IPS-NIHi7 (cell line): ENCODE measurements around the gene AP4S1.

Experiments used
- DNase-seq: peaks from one replicate; pipeline ENCODE4 v3.0.0; 2012; ENCODE audit warnings: mixed read lengths; ENCODE audit errors: extremely low spot score

AP4S1 gene

GRCh38 chr14:31006703-31007102 is 18.7 kb upstream of the AP4S1 start:
- no peak for DNase-seq

DNA sequence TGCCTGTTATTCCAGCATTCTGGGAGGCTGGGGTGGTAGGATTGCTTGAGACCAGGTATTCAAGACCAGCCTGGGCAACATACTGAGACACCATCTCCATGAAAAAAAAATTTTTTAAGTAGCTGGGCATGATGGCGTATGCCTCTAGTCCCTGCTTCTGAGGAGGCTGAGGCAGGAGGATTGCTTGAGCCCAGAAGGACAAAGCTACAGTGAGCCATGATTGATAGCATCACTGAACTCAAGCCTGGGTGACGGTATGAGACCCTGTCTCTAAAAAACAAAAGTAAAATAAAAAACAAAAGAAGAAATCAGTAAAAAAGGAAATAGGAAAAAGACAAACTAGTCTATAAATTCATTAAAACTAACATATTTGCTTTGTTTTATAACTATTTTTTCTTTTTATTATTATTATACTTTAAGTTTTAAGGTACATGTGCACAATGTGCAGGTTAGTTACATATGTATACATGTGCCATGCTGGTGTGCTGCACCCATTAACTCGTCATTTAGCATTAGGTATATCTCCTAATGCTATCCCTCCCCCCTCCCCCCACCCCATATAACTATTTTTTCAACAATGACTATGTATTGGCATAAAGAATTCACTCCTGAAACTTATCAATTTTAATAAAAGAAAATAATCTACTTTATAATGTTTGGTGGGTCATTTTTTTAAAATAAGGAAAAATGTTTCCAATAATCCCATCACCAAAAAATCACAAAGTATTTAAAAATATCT is 15.4 kb upstream of the AP4S1 start:
- no peak for DNase-seq

GRCh38 chr14:31010935-31011334 is 14.5 kb upstream of the AP4S1 start:
- DNase-seq, result no peak

DNA sequence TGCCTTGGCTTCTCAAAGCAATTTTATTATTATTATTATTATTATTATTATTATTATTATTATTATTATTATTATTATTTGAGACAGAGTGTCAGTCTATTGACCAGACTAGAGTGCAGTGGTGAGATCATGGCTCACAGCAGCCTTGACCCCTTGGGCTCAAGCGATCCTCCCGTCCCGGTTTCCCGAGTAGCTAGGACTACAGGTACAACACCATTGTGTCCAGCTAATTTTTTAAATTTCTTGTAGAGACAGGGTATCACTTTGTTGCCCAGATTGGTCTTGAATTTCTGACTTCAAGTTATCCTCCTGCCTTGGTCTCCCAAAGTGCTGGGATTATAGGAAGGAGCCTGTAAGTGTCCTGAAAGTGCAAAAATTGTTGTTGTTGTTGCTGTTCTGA is 11.6 kb upstream of the AP4S1 start:
- DNase-seq, result no peak

DNA sequence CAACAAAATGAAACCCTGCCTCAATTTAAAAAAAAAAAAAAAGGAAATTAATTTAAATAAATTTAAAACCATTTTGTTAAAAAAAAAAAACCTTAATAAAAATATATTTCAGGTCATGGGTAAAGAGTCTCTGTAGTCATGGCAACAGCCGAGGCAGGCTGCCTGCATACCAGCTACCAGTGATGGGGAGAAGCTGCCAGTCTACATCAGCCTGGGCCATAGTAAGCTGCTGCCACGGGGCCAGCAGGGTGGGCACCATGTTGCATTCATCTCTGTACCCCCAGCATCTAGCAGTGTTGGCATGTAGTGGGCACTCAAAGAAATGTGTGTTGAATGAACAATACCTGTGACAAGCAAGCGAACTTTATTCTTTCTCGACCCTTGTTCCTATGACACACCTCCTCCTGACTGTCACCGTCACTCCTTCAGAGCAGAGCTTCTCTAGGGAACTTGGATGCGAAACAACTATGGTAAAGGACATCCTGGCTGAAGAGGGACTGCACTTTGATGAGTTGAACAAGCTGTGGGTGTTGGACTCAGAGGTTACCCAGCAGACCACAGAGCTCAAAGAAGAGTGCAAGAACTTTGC is 7.3 kb upstream of the AP4S1 start:
- no peak for DNase-seq

DNA sequence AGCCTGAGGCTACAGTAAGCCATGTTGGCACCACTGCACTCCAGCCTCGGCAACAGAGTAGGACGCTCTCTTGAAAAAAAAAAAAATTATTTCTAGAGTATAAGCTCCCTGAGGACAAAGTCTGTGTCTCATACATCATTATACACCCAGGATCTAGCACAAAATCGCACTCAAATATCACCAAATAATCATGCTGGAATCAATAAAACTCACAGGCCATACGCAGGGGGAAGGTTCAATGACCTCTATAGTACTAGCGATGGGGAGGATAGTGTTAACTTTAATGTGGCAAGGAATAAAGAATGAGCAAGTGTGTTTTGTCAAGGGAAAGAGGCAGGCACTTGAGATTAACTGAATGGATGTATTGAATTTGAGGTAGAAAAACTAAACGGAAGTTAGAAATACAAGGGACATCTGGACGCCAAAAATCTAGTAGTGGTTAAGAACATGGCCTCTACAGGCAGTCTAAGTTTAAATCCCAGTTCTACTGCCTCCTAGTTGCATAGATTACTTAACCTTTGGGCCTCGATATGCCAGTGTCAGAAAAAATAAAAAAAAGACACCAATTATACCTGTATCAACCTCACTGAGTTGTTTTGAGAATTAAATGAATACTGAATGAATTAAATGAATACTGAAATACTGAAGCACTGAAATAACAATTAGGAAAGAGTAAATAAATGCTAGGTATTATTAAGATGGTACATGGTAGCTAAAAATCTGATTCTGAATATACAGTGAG is 4.4 kb upstream of the AP4S1 start:
- DNase-seq, result no peak

DNA sequence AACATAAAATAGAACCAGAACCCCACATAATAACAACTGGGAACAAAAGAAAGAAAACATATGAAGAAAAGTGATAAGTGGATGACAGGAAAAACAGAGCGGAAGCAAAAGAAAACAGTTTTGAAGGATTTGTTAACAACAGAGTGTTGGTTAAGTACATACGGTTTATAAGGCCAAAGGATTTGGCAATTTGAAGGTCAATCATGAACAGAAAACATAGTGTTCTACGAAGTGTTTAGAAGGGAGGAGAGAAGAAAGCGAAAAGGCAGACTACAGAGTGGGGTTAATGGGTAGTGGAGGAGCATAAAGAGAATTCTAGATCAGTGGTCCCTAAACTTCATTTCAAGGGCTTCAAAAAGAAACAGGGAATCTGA is 3.9 kb upstream of the AP4S1 start:
- DNase-seq, result no peak

DNA sequence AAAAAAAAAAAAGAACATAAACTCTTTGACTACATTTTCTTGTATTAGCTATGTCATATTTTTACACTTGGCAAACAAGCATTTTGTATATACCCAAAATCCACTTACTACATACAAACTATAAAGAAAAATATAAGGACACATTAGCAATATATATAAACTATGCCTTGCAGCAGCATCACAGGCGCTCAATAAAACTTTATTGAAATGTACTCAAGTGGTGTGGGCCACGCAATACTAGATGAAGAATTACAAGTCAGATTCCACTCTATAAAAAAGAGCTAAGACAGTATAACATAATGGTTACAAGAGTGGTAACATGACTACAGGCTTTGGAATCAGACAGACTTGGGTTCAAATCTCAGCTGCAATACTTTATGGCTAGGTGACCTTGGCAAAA is 3.1 kb upstream of the AP4S1 start:
- no peak for DNase-seq

DNA sequence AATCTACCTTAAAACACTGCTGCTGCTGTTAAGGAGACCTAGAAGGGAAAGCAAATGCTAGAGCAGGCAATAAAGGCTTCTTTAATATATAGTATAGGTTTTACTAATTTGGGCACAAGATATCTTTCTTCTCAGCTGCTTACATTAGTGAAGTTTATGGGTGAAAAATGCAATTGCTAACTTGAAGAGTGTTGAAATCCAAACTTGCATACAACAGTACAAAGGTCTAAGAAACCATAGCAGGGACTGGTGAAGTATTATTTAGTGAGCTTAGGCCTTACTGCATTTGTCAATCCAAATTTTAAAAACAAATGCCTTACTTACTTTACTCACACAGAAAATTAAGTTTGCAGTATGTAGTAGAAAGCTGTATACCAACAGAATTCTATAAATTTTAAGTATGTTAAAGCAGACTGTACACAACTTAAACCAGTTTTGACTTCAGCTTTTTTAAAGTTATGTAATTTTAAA is 1.4 kb upstream of the AP4S1 start:
- DNase-seq, result no peak

DNA sequence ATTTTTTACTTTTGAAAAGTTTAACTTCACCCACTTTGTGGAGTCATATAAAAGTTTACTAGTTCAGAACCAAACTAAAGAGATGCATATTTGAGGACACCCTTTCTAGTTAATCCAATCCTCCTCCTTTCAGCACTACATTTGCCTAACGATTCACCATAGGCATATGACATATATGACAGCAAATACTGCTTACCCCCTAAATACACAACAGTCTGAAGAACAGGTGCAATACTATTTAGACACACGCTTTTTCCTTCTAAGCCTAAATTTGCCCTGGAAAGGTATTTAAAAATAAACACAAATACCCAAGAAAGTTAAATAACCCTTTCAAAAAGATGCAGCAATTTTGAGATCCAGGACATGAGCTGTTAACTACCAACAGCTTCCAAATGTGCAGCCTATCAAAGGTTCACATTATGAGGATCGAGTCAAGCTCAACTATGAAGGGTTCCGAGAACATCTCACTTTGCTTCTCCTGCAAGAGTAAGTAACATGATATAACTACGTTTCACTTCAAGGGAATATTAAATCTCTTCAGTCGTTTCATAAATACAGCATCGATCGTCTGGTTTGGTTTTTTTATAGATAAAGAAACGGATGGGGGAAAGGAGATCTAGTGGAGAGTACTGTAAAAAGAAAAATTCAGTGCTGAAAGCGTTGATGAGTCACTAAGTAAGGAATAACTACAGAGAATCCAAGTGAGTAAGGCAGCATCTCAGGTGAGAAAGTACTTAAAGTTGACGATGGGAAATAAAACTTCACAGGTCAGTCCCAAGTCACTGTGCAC is 677 bp upstream of the AP4S1 start:
- DNase-seq, result no peak

DNA sequence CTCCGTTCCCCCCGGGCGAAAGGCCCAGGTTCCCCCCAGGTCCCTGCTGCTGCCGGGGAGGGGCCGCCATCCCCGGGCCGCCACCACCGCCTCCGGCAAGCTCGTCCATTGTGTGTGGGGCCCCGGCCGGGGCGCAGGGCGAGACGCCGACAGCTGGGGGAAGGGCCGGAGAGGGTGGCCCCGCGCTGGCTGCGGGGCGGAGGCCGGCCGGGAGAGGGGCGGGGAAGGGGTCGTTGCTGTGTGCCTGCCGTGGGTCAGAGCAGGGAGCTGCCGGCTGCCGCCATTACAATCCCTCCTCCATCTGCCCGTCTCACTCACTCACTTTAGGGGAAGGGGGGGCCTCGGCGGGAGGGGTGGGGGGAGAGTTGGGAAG is 614 bp downstream of the AP4S1 start, which contains the start of gene STRN3:
TSS of gene STRN3 (minus strand) at position 303 of the 373 bp plus-strand sequence. CDS start at position 109, 194 bp downstream.
- DNase-seq, result no peak

GRCh38 chr14:31026450-31027235 is 1.2 kb downstream of the AP4S1 start:
- peak; percentile 95 for DNase-seq

DNA sequence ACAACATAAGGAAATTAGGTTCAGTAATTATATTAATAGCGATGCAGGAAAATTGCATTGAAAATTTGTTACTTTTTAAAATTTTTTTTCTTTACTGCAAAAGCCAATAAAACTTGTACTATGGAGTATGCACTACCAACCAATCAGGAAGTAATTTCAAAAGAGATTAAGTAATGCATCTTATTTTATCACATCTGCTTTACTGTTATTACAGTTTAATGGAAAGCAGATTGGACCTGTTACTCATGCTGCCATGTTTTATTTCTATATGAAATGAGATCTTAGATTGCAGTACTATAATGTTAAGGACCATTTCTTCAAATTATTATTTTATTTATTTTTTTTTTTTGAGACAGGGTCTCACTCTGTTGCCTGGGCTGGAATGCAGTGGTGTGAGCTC is 2.4 kb downstream of the AP4S1 start:
- no peak for DNase-seq

DNA sequence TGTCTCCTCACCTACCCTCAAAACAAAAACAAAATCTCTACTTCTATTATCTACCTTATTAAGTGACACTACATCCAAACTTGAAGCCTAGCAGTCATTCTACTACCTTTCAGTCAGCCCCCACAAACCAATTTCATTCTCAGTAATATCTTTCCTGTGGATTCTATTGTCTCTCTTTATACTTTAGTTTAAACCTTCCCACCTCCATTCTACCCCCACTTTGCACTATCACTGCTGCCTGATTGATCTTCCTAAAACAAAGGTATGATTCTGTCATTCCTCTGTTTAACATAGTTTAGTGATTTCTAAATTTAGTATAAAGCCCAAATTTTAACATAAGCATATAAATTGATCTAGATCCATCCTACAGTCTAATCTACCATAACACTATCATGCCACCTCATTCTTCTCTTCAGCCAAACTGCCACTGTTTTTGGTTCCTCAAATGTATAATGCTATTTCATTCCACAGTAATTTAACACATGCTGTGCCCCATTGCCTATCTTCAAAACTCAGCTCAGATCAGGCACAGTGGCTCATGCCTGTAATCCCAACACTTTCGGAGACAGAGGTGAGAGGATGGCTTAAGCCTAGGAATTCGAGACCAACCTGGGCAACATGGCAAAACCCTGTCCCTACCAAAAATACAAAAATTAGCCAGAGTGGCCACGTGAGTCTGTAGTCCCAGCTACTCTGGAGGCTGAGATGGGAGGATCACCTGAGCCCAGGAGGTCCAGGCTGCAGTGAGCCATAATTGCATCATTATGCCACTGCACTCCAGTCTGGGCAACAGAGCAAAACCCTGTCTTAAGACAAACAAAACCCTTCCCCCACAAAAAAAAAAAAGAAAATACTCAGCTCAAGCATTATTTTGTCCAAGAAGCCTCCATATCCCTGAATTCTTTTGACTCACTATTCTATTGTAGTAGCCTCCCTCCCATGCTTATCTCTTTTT is 3.8 kb downstream of the AP4S1 start:
- DNase-seq, result no peak

DNA sequence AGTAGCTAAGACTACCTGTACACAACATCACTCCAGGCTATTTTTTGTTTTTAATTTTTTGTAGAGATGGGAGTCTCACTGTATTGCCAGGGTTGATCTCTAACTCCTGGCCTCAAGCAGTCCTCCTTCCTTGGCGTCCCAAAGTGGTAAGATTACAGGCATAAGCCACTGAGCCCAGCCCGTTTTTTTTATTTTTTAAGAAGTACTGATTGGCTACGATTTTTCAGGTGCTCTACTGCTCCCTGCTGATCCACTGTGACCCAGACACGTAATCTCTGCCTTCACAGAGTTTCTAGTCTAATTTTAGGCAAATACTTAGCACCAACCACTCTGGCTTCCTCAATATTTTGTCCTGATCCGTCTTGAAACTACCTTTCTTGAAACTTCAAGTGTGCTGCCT is 5.0 kb downstream of the AP4S1 start:
- DNase-seq, result no peak

DNA sequence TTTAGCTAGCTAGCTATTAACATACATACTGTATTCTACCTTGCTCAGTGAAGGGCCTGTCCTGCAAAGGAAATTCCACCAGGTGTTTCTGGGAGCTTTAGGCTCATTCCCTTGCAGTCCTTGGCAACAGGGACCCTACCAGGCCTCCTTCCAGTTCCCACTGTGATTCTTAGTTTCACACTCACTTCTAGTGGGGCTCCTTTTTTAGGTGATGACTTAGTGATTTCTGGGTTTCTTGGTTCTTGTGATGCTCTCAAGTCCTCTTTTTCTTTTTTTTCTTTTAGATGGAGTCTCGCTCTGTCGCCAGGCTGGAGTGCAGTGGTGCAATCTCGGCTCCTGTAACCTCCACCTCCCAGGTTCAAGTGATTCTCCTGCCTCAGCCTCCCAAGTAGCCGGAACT is 11.1 kb downstream of the AP4S1 start:
- no peak for DNase-seq

DNA sequence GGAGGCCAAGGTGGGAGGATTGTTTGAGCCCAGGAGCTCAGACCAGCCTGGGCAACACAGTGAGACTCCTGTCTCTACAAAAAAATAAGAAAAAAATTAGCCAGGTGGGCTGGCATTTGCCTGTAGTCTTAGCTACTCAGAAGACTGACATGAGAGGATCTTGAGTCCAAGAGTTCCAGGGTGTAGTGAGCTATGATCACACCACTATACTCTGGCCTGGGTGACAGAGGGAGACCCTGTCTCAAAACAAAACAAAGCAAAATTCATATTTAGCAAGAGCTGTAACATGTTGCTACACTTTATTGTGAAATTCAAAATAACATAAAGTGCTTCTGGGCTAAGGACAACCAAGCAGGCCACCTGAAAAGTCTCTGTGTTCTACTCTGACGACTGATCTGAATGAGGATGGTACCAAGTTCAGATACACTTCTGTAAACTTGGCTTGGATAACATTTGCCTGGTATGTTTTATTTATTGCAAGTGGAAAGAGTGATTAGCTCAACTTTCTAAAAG is 12.3 kb downstream of the AP4S1 start:
- DNase-seq, result no peak

DNA sequence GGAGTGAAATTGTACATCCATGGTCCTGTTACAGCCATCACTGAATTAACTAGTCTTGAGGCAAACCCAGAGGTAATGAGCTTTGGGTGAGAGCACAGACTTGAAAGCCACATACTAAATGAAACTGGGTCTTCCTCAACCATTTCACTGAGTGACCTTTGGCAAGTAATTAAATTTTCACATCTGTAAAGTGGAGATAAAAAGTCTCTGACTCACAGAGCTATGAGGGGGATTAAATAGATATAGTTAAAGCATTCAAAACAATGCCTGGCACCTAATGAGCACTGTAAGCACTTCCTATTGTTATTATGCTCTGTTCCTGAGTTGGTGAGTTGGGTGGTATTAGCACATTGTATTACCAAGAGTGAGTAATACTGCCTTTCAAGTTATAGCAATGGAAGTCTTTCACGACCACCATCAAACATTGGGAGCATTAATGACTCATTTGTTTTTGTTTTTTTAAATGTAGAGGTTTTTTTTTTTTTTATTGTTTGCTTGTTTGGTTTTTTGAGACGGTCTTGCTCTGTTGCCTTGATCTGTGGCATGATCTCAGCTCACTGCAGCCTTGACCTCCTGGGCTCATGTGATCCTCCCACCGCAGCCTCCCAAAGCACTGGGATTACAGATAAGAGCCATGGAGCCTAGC is 13.2 kb downstream of the AP4S1 start:
- DNase-seq, result no peak

DNA sequence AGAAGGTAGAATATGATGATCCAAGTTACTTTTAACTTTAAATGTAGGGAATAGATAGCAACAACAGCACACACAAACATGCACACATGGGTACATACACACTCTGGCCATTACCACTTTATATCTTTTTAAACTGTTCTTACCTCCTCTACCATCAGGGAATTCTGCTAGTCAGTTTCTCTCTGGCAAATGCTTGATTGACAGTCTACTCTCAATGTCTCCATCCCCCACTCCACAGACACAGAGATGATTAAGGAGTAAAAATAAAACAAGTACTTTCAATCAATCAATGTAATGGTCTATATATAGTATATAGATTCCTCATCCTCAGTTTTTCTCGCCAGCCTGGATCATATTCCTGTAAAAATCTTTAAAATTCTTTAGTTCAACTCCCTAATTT is 16.9 kb downstream of the AP4S1 start:
- no peak for DNase-seq
